Mammary epithelial cell (primary cell): ENCODE results near the gene MARK3.

Experiments used
- EZH2 ChIP-seq: IDR thresholded peaks from 2 replicates; pipeline ENCODE4 v1.6.1; 2012; ENCODE audit warnings: low read length, inconsistent platforms, borderline replicate concordance
- TF ChIP-seq, protein P1 (sequence below), 2 donors: IDR thresholded peaks in 1 of 2; conservative IDR thresholded peaks in 1 of 2; 2 replicates each; pipeline ENCODE4 v1.5.1; 2011 to 2012; ENCODE audit warnings: inconsistent platforms in 2 of 2, low read length in 2 of 2, mild to moderate bottlenecking in 2 of 2, control low read depth in 1 of 2, low read depth in 1 of 2; ENCODE audit not compliant: insufficient read depth in 1 of 2; ENCODE audit errors: extremely low read depth in 1 of 2

DNA sequence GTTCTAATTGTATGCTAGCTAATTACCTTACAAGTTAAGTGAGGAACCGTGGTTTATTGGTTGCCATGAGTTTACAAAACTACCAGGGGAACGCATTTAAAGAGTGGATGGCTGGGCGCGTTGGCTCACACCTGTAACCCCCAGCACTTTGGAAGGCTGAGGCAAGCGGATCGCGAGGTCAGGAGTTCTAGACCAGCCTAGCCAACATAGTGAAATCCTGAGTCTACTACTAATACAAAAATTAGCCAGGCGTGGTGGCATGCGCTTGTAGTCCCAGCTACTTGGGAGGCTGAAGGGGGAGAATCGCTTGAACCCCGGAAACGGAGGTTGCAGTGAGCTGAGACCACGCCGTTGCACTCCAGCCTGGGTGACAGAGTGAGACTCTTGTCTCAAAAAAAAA, 49.0 kb upstream of the MARK3 start:
- TF ChIP-seq, protein P1, sequence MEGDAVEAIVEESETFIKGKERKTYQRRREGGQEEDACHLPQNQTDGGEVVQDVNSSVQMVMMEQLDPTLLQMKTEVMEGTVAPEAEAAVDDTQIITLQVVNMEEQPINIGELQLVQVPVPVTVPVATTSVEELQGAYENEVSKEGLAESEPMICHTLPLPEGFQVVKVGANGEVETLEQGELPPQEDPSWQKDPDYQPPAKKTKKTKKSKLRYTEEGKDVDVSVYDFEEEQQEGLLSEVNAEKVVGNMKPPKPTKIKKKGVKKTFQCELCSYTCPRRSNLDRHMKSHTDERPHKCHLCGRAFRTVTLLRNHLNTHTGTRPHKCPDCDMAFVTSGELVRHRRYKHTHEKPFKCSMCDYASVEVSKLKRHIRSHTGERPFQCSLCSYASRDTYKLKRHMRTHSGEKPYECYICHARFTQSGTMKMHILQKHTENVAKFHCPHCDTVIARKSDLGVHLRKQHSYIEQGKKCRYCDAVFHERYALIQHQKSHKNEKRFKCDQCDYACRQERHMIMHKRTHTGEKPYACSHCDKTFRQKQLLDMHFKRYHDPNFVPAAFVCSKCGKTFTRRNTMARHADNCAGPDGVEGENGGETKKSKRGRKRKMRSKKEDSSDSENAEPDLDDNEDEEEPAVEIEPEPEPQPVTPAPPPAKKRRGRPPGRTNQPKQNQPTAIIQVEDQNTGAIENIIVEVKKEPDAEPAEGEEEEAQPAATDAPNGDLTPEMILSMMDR (conservative IDR thresholded peaks at IDR 0.05 in 1 of 2, IDR thresholded peaks at IDR 0.05 in 1 of 2; ENCODE audit: extremely low read depth in 1 of 2, insufficient read depth in 1 of 2, low read depth in 1 of 2, low read length in 2 of 2), result no peak
- no peak for TF ChIP-seq EZH2
